Adrenal gland (tissue), 5 donors: ENCODE results near the gene ABCA10.

Experiments
- POLR2A ChIP-seq, 2 donors: fragments of 450-650 bp; IDR thresholded peaks; one replicate each; pipeline ENCODE4 v1.6.1; 2017; ENCODE audit warnings: antibody characterized with exemption in 2 of 2, mild to moderate bottlenecking in 2 of 2, moderate library complexity in 1 of 2
- TF ChIP-seq, protein P1 (sequence below), 6 experiments: fragments of 450-650 bp in 4 of 6; fragments of 200-600 bp in 2 of 6; sonication (generic) in 1 of 6; IDR thresholded peaks; 1 replicate in 5 of 6; 2 replicates in 1 of 6; pipeline versions ENCODE4 v1.5.1 to v1.8.0; 2016 to 2021; ENCODE audit warnings: antibody characterized with exemption in 6 of 6, mild to moderate bottlenecking in 2 of 6, moderate library complexity in 1 of 6
- donor health status: DM: no; HTN: no; CAD: no.

DNA sequence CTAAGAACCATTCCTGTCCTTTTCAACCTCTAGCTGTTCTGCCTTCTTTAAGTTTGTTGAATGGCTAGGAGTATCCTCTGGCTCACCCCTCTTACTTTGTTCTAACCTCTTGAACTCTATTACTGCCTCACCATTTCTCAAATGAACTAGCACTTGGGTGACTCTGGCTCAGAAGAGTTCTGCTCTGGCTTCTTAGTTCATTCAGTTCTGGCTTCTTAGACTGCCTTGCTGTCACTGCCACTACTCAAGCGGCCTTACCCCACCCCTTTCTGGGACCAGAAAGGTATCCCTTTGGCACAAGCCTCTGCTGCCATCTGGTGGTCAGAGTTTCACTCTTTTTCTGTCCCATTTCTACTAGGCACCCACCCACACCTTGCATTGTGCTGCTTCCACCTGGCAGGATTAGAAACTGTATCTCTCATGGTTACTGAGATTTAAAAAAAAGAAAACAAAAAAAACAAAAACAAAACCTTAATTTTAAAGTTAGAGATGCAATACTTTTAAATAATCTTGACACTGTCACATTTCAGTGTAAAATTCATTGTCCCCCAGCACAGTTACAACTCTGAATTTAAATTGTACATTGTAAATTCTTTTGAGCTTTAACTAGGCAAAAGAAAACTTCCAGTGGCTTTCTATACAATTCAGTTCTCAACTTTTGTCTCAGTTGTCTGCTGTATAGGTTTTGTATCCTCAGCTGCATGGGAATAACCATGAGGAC is 6.9 kb upstream of the ABCA10 start:
- TF ChIP-seq, protein P1, sequence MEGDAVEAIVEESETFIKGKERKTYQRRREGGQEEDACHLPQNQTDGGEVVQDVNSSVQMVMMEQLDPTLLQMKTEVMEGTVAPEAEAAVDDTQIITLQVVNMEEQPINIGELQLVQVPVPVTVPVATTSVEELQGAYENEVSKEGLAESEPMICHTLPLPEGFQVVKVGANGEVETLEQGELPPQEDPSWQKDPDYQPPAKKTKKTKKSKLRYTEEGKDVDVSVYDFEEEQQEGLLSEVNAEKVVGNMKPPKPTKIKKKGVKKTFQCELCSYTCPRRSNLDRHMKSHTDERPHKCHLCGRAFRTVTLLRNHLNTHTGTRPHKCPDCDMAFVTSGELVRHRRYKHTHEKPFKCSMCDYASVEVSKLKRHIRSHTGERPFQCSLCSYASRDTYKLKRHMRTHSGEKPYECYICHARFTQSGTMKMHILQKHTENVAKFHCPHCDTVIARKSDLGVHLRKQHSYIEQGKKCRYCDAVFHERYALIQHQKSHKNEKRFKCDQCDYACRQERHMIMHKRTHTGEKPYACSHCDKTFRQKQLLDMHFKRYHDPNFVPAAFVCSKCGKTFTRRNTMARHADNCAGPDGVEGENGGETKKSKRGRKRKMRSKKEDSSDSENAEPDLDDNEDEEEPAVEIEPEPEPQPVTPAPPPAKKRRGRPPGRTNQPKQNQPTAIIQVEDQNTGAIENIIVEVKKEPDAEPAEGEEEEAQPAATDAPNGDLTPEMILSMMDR (IDR thresholded peaks at IDR 0.05) = peak; percentile 73 to 97 (median 86)
- no peak for TF ChIP-seq POLR2A (IDR thresholded peaks at IDR 0.05)
